CD4-positive, alpha-beta T cell treated with Interleukin-12 subunit alpha and Interleukin-12 subunit beta, for 1 hour (primary cell): ENCODE measurements around the gene SLC43A2.
"Not testable (repeated sequence)": the region's sequence is repeated elsewhere in the genome, so short reads cannot be mapped to it uniquely, and the experiment has no call there.

Experiments
- DNase-seq: peaks from one replicate; pipeline ENCODE4 v3.0.0-alpha.2; 2020

SLC43A2 gene

GRCh38 chr17:1627982-1628855 is at the start of gene SLC43A2:
SLC43A2 (minus strand) TSS chr17:1628834; CDS start chr17:1627874, 960 bp downstream.
- peak; percentile 78 for DNase-seq

GRCh38 chr17:1676401-1676800 is 47.8 kb upstream of the SLC43A2 start:
- DNase-seq: no peak

- peak; percentile 14 for DNase-seq
Measured at GRCh38 chr17:1673041-1673785, 44.6 kb upstream of the SLC43A2 start.

GRCh38 chr17:1663934-1664333 is 35.3 kb upstream of the SLC43A2 start:
- DNase-seq: not testable (repeated sequence)

GRCh38 chr17:1661045-1661444 is 32.4 kb upstream of the SLC43A2 start:
- no peak for DNase-seq

GRCh38 chr17:1658100-1658499 is 29.5 kb upstream of the SLC43A2 start:
- no peak for DNase-seq

- no peak for DNase-seq
Measured at GRCh38 chr17:1653735-1654134, 25.1 kb upstream of the SLC43A2 start.

- DNase-seq: not testable (repeated sequence)
Measured at GRCh38 chr17:1652794-1653193, 24.2 kb upstream of the SLC43A2 start.

GRCh38 chr17:1651559-1651844 is 22.9 kb upstream of the SLC43A2 start:
- no peak for DNase-seq

- DNase-seq: no peak
Measured at GRCh38 chr17:1650731-1651558, 22.3 kb upstream of the SLC43A2 start.

GRCh38 chr17:1649844-1650501 is 21.3 kb upstream of the SLC43A2 start, which contains the start of gene RILP:
RILP (minus strand) TSS chr17:1649866; CDS start chr17:1649804, 62 bp downstream.
- DNase-seq: no peak

GRCh38 chr17:1648963-1649843 is 20.6 kb upstream of the SLC43A2 start:
- DNase-seq: peak; percentile 95

- no peak for DNase-seq
Measured at GRCh38 chr17:1648173-1648962, 19.7 kb upstream of the SLC43A2 start.

- no peak for DNase-seq
Measured at GRCh38 chr17:1647802-1648171, 19.2 kb upstream of the SLC43A2 start.

GRCh38 chr17:1646199-1646875 is 17.7 kb upstream of the SLC43A2 start:
- DNase-seq: no peak

GRCh38 chr17:1645207-1646171 is 16.9 kb upstream of the SLC43A2 start, which contains the start of gene SCARF1:
SCARF1 (minus strand) TSS chr17:1645732; CDS start chr17:1645697, 35 bp downstream.
- no peak for DNase-seq

- no peak for DNase-seq
Measured at GRCh38 chr17:1644493-1645206, 16.0 kb upstream of the SLC43A2 start.

GRCh38 chr17:1643999-1644492 is 15.4 kb upstream of the SLC43A2 start:
- no peak for DNase-seq
